HG03565 (cell line): ENCODE results near the gene PASD1.
"Not testable (repeated sequence)": the region's sequence is repeated elsewhere in the genome, so short reads cannot be mapped to it uniquely, and the experiment has no call there.

Experiments used
- ATAC-seq: cut with Tn5 transposase; IDR thresholded peaks from one replicate; pipeline ENCODE4 v1.9.1; 2021; ENCODE audit warnings: mild to moderate bottlenecking, moderate library complexity; ENCODE audit not compliant: unreplicated experiment

PASD1 gene, protein sequence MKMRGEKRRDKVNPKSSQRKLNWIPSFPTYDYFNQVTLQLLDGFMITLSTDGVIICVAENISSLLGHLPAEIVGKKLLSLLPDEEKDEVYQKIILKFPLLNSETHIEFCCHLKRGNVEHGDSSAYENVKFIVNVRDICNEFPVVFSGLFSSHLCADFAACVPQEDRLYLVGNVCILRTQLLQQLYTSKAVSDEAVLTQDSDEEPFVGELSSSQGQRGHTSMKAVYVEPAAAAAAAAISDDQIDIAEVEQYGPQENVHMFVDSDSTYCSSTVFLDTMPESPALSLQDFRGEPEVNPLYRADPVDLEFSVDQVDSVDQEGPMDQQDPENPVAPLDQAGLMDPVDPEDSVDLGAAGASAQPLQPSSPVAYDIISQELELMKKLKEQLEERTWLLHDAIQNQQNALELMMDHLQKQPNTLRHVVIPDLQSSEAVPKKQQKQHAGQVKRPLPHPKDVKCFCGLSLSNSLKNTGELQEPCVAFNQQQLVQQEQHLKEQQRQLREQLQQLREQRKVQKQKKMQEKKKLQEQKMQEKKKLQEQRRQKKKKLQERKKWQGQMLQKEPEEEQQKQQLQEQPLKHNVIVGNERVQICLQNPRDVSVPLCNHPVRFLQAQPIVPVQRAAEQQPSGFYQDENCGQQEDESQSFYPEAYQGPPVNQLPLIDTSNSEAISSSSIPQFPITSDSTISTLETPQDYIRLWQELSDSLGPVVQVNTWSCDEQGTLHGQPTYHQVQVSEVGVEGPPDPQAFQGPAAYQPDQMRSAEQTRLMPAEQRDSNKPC

DNA sequence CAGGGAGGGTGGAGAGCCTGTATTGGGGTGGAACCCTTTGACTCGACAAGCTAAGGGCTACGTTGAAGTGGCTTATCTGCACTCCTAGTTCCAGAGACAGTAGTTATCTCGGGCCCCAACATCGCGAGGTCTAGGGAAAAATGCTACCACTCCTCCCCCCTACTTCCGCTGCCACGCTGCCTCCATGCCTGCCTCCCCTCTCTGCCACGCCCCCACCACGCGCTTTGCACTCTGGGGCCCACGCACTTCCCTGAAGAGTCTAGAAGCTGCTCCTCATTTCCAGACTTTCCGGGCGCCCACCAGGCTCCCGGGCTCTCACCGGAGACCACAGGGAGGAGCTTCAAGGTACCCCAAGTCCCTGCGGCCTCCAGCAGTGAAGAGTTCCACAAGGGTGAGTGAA lies at the start of gene PASD1:
Gene PASD1, plus strand, starts transcription at position 227 of the 400 bp plus-strand sequence. CDS start 37,879 bp downstream, outside the sequence.
- ATAC-seq: no peak

DNA sequence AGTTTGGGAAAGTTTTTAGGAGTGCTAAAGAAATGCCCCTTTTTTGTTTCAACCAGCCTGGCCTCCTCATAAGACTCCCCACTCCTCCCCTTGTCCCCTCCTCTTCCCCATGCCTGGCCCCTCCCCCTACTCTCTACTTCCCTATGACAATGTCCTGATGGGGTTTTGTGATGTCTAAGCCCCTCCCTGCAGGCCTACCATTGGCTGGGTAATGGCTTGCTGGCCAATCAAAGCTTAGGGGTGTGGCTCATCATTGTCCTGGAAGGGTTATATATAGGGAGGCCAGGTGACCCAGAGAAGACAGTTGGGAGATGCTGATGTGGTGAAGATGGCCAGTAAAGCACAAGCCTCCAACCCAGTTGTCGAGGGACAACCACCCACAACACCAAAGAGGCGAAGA lies 48.2 kb upstream of the PASD1 start:
- ATAC-seq: no peak

DNA sequence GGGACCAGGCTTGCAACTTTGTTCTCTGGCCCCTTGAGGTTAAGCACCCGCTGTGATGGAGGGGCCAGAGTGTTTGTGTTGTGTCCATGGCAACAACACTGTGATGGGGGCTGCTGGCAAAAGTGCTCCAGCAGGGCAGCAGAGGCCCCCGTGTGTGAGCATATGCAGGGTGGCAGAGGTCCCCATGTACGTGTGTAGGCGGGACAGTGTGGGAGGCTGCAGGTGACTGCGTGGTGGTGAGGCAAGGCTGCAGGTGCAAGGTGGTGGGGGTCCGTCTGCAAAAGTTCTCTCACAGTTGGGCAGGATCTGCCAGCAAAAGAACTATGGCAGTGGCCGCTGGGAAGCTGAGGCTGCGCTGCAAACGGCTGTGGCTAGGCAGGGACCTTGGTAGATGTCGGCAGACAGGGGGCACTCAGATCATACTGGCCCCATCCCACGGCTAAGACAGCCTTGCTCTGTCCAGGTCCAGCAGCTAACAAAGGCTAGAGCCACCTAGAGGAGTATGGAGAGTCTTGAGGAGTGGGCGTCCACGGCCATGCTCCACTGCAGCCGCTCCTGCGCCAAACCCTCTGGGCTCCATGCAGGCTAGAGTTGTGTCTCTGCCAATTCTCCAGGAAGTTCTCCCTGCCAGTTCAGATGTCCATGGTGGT lies 46.8 kb upstream of the PASD1 start:
- ATAC-seq: no peak

DNA sequence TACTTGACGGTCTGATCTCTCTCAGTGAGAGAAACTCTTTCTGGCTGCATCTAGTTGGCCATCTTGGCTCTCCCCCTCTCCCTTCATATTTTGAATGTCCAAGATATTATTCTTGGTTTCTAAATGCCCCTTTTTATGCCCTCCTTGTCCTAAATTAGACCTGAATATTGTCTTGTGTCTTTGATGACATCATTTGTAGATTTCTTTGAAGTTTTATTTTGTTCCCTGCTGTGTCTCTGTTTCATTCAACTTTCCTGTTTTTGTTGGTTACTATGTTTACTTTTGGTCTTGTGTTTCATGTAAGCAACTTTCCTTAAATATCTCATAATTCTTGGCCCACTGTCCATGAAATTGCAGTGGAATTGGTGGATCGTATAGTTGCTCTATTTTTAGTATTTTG lies 46.1 kb upstream of the PASD1 start:
- ATAC-seq: no peak

DNA sequence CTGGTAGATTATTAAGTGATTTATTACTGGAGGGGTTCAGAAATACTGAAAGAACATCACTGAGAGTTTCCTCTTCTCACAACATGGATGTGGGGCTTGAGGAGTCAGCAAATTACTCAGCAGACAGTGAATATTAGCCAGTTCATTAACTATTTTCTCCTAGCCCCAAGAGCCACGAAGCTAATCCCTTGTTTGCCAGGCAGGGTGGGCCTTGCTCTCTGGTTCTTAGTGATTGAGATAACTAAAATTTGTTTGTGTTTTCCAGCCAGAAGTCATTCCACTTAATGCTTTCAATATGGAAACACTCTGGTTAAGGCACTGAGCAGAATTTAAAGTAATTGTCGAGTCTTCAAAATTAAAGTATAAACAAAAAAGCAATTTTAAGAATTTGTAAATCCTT lies 40.1 kb upstream of the PASD1 start:
- ATAC-seq: no peak

DNA sequence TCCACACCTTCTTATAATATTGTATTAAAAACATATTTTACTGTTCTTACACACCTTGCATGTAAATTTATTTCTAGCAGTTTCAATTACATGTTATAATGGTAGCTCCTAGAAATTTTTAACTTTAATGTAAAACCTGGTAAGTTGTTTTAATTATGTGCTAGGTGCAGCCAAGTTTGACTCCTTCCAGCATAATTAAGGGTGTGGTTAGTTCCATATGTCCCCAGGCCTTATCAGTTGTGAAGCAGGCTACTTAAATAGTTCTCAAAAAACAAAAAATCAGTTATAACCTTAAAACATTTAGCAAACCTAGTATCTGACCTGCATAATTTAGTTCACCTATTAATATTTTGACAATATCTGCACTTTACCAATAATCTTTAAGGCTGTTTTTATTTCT lies 26.9 kb upstream of the PASD1 start:
- no peak for ATAC-seq

DNA sequence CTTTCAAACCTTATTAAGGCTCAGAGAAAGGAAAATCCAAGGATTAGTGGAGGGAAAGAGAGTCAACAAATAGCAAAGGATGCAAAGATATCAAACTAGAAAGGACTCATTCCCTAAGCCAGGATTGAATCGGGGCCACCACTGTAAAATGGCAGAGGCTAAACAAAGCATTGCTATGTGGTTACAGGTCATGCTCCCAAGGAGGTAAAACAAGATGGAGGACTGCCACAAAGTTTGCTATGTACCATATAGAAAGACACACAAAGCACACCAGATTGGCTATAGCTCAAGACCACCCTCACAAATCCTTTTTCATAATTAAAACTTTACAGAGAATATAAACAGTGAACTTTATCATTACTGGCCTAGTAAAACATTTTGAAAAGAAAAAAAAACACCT lies 25.9 kb upstream of the PASD1 start:
- no peak for ATAC-seq

DNA sequence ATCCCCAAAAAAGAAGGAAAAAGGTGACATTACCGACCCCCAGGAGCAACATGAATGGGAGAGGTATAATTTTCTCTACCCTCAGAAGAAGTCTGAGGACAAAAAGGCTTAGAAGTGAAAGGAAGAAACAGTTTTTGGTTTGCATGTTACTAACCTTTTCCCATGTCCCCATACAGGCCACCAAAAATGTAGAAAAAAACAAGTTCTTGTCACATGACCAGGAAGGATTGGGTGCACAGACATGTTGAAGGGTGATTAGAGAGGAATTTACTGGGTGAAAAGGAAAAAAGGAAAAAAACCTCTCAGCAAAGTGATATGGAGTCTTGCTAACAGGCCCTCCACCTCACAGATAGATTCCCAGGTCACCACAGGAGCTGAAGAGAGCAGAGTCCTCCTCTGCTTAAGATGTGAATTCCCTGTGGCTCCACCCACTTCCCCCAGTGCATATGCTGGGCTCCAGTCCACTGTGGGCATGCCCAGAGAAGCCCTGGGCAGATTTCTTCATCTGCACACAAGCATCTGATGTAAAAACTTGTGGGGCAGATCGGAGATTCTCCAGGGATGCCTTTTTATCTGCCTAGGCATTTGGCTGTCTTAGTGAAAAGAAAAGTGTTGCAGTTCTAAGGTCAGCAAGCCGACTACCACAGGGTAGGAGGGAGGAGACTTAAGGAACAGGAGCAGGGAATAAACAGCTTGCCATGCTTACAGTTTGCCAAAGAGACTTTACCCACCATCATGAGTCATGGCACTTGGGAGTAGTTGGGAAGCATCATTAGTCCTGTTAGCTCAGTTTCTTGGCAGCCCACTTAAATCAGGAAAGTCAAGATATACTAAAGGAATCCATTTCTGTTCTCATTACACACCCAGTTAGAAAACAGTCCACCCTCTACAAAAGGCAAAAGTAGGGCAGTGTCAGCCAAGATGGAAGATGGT lies 25.0 kb upstream of the PASD1 start:
- ATAC-seq: no peak

DNA sequence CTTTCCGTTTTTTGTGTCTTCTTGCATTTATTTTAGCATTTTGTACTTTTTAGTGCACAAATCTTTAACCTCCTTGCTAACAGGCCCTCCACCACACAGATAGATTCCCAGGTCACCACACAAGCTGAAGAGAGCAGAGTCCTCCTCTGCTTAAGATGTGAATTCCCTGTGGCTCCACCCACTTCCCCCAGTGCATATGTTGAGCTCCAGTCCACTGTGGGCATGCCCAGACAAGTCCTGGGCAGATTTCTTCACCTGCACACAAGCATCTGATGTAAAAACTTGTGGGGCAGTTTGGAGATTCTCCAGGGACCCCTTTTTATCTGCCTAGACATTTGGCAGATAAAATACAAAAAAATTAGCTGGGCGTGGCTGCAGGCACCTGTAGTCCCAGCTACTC lies 19.8 kb upstream of the PASD1 start:
- no peak for ATAC-seq

DNA sequence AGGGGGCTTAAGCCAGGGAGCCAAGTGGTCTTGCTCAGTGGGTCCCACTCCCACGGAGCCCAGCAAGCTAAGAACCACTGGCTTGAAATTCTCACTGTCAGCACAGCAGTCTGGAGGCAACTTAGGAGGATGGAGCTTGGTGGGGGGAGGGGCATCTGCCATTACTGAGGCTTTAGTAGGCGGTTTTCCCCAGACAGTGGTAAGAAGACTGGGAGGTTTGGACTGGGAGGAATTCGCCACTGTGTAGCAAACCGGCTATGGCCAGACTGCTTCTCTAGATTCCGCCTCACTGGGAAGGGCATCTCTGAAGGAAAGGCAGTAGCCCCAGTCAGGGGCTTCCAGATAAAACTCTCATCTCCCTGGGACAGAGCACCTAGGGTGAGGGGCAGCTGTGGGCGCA lies 17.2 kb upstream of the PASD1 start:
- ATAC-seq: not testable (repeated sequence)

DNA sequence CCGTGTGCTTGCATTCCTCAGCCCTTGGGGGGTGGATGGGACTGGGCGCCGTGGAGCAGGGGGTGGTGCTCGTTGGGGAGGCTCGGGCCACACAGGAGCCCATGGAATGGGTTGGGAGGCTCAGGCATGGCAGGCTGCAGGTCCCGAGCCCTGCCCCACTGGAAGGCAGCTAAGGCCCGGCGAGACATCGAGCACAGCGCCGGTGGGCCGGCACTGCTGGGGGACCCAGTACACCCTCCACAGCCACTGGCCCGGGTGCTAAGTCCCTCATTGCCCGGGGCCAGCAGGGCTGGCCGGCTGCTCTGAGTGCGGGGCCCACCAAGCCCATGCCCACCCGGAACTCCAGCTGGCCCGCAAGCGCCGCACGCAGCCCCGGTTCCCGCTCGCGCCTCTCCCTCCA lies 12.3 kb upstream of the PASD1 start:
- ATAC-seq: not testable (repeated sequence)

DNA sequence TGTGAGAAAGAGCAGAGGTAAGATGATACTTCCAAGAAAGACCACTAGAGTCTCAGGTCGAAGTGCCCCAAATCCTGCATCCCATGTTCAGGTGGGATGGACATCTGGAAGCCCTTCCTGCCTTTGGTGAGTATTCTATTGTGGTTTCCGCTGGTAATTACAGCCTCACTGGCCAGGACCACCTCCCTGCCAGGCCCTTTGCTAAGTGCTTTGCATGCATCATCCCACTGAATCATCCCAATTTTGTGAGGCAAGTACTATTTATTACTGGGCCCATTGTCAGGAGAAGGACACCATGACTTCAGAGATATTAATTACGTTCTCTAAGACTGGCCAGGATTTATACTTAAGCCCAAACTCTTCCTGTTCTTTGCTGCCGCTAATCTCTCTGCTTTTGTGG lies 10.7 kb upstream of the PASD1 start:
- ATAC-seq: no peak

DNA sequence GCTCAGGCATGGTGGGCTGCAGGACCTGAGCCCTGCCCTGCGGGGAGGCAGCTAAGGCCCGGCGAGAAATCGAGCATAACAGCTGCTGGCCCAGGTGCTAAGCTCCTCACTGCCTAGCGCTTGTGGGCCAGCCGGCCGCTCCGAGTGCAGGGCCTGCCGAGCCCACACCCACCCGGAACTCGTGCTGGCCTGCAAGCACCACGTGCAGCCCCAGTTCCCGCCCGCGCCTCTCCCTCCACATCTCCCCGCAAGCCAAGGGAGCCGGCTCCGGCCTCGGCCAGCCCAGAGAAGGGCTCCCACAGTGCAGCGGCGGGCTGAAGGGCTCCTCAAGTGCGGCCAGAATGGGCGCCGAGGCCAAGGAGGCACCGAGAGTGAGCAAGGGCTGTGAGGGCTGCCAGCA lies 8.2 kb upstream of the PASD1 start:
- not testable (repeated sequence) for ATAC-seq

DNA sequence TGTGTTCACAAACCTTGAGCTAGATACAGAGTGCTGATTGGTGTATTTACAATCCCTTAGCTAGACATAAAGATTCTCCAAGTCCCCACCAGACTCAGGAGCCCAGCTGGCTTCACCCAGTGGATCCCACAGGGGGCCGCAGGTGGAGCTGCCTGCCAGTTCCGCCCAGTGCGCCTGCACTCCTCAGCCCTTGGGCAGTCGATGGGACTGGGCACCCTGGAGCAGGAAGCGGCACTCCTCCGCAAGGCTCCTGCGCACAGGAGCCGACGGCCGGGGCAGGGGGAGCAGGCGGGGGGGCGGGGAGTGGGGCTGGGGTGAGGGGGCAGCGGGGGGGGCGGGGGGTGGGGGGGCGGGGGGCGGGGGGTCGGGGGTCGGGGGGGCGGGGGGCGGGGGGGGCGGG lies 990 bp upstream of the PASD1 start:
- not testable (repeated sequence) for ATAC-seq

DNA sequence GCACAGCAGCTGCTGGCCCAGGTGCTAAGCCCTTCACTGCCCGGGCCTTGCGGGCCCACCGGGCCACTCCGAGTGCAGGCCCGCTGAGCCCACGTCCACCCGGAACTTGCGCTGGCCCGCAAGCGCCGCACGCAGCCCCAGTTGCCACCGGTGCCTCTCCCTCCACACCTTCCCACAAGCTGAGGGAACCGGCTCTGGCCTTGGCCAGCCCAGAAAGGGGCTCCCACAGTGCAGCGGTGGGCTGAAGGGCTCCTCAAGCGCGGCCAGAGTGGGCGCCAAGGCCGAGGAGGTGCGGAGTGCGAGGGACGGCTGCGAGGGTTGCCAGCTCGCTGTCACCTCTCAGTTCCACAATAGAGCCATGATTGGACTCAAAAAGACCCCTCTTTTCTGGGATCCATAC lies 472 bp upstream of the PASD1 start:
- not testable (repeated sequence) for ATAC-seq

DNA sequence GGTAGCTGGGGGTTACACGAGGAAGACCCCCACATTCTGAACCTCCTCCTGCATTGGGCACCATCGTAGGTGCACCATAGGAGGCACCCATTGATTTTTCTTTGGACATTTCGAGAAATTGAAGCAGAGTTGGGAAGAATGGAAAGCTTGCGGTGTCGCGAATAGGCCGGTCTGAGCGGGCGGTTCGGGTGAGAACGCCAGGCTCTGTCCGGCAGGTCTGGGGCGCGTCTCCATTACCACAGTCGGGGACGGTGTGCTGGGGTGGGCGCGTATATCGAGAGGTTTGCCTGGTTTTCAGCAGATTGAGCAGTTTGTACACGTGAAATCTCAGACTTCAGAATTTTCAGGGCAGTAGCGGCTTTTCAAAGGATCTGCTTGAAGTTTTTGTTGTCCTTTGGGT lies 560 bp downstream of the PASD1 start:
- no peak for ATAC-seq

DNA sequence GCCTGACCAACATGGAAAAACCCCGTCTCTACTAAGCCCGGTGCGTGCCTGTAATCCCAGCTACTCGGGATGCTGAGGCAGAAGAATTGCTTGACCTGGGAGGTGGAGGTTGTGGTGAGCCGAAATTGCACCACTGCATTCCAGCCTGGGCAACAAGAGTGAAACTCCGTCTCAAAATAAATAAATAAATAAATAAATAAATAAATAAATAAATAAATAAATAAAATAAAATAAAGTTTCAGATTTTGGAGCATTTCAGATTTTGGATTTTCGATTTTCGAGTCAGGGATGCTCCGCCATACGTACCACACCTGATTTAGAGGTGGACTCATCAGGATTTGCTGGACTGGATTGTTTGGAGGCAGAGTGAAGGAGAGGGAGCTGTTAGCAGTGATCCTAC lies 3.4 kb downstream of the PASD1 start:
- not testable (repeated sequence) for ATAC-seq

DNA sequence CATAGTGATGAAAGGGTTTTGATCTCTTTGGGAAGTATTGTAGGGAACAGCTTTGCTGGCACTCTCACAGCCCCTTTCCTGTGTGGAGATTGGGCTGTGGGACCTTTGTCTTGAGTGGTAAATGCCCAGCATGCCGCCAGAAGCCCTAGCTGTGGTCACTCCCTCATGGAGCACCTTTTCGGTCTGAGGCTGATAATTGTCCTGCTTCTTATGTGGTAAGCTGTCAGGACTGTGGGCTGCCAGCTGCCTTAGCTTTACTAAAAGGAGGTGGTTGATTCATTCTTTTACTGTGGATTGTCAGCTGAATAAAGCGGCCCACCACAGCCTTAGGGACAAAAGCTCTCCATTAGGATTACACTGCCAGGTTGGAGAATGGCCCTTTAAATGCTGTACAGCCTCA lies 7.1 kb downstream of the PASD1 start:
- no peak for ATAC-seq

DNA sequence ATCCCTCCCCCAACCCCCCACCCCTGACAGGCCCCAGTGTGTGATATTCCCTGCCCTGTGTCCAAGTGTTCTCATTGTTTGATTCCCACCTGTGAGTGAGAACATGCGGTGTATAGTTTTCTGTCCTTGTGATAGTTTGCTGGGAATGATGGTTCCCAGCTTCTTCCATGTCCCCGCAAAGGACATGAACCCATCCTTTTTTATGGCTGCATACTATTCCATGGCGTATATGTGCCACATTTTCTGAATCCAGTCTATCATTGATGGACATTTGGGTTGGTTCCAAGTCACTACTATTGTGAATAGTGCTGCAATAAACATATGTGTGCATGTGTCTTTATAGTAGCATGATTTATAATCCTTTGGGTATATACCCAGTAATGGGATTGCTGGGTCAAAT lies 29.9 kb downstream of the PASD1 start:
- not testable (repeated sequence) for ATAC-seq

DNA sequence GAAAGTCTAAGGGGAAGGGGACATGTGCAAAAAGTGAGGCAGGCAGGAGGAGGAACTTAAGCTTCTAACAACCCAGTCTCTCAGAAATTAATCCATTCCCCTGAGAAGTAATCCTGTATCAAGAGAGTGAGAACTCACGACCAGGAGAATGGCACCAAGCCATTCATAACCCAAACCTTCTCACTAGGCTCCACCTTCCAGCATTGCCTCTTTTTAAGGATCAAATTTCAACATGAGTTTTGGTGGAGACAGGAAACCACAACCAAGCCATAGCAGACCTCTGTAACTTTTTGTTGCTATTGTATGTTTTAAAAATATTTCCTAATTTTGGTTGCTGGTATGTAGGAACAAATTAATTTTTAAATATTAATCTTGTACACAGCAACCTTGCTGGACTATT lies 32.8 kb downstream of the PASD1 start:
- no peak for ATAC-seq

DNA sequence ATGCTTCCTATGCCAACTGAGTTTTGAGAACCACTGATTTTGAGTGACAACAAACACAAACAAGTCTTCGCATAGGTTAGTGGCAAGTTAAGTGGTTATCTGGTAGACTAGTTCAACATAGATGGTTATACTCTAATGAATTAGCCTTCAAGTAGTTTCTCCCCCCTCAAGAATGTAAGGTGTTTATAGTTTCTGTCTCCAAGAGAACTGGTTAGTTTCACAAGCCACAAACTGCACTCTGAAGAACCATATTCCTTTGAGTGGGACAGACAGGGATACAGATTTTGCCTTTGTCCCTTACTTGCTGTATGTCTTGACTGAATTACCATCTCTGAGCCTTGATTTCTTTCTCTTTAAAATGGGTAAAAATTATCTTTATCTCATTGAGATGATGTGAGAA lies 41.5 kb downstream of the PASD1 start:
- ATAC-seq: no peak
